AG09319 (cell line): ENCODE results near the gene ANXA9.

Source experiments
- DNase-seq: peaks from one replicate; pipeline ENCODE4 v3.0.0-alpha.2; 2010; ENCODE audit warnings: low read depth; ENCODE audit errors: extremely low read depth
- CTCF ChIP-seq: IDR thresholded peaks from 2 replicates; pipeline ENCODE4 v1.5.1; 2011; ENCODE audit warnings: low read depth, mild to moderate bottlenecking, inconsistent platforms, low read length, moderate library complexity

ANXA9 gene

GRCh38 chr1:150981805-150982712 lies at the start of gene ANXA9:
Gene ANXA9 (plus strand): TSS chr1:150982292. CDS start chr1:150983106, 814 bp downstream.
- TF ChIP-seq CTCF, result no peak
- DNase-seq, result no peak

GRCh38 chr1:150944856-150945255 lies 37.2 kb upstream of the ANXA9 start:
- no peak for DNase-seq
- TF ChIP-seq CTCF, result no peak

GRCh38 chr1:150954708-150955107 lies 27.4 kb upstream of the ANXA9 start:
- no peak for TF ChIP-seq CTCF
- no peak for DNase-seq

GRCh38 chr1:150955280-150955679 lies 26.8 kb upstream of the ANXA9 start:
- TF ChIP-seq CTCF, result no peak
- DNase-seq, result no peak

- TF ChIP-seq CTCF, result no peak
- no peak for DNase-seq
Measured at GRCh38 chr1:150957666-150958065, 24.4 kb upstream of the ANXA9 start.

- no peak for DNase-seq
- no peak for TF ChIP-seq CTCF
Measured at GRCh38 chr1:150960646-150961045, 21.4 kb upstream of the ANXA9 start.

GRCh38 chr1:150961756-150962155 lies 20.3 kb upstream of the ANXA9 start:
- TF ChIP-seq CTCF, result no peak

More at GRCh38 chr1:150961756-150962155, 20.3 kb upstream of the ANXA9 start:
- DNase-seq, result no peak
